GM10266 (cell line): ENCODE measurements around the gene CYP2J2.
"Not testable (repeated sequence)": the region's sequence is repeated elsewhere in the genome, so short reads cannot be mapped to it uniquely, and the experiment has no call there.

ENCODE experiments used
- DNase-seq: peaks from one replicate; pipeline ENCODE4 v3.0.0; 2012; ENCODE audit errors: extremely low spot score
- TF ChIP-seq, protein P1 (sequence below): IDR thresholded peaks from 2 replicates; pipeline ENCODE4 v1.5.1; 2012; ENCODE audit warnings: mild to moderate bottlenecking, low read depth; ENCODE audit not compliant: control insufficient read depth, insufficient read depth; ENCODE audit errors: missing control alignments

The CYP2J2 gene

DNA sequence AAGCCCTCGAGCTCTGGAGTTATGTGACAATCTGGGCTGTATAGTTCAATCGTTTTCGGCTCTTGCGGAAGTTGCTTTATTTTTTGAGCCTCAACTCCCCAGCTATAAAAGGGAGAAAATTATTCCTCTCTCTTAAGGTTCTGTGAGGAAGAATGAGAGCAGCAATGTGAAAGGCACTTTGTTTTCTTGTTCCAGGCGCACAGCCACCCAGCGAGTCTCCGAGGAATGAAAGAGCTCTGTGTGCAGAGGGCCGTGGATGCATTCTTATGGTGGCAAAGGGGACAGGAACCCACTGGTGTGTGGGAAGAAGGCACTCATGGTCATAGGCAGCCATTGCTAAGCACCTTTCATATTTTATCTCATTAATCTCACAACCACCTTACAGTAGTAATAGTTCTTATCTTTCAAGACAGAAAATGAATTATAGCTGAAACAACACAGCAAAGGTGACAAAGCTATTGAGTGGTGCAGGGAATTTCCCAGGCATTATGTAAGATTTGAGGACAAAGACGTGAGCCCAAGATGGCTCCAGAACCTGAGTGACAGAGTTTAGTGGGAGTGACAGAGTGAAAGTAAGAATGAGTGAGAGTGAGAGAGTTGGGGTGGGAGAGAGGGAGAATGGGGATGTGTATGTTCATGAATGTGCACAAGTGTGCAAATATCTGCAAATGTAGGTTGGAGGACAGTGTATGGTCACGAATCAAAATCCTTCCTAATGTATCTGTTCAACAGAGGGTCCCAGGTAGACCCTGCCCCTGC is 9.4 kb downstream of the CYP2J2 start:
- TF ChIP-seq, protein P1, sequence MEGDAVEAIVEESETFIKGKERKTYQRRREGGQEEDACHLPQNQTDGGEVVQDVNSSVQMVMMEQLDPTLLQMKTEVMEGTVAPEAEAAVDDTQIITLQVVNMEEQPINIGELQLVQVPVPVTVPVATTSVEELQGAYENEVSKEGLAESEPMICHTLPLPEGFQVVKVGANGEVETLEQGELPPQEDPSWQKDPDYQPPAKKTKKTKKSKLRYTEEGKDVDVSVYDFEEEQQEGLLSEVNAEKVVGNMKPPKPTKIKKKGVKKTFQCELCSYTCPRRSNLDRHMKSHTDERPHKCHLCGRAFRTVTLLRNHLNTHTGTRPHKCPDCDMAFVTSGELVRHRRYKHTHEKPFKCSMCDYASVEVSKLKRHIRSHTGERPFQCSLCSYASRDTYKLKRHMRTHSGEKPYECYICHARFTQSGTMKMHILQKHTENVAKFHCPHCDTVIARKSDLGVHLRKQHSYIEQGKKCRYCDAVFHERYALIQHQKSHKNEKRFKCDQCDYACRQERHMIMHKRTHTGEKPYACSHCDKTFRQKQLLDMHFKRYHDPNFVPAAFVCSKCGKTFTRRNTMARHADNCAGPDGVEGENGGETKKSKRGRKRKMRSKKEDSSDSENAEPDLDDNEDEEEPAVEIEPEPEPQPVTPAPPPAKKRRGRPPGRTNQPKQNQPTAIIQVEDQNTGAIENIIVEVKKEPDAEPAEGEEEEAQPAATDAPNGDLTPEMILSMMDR = no peak
- DNase-seq = no peak

DNA sequence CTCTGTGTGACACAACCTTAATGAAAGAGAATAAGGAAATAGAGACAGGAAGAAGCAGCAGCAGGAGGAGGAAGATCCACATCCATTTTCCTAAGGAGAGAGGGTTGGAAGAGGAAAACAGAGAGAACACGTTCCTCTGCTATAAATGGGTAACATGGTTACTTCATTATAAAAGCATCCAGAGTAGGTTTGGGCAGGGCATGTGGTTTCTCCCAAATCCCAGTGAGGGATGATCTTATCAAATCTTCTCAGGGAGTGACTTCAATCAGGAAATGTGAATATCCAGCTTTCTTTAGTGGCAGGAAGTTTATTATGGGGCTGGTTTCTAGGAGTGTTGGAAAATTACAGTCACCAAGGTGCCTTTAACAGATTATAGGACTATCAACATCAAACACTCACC is 11.1 kb downstream of the CYP2J2 start:
- DNase-seq = no peak
- TF ChIP-seq, protein P1 = no peak

DNA sequence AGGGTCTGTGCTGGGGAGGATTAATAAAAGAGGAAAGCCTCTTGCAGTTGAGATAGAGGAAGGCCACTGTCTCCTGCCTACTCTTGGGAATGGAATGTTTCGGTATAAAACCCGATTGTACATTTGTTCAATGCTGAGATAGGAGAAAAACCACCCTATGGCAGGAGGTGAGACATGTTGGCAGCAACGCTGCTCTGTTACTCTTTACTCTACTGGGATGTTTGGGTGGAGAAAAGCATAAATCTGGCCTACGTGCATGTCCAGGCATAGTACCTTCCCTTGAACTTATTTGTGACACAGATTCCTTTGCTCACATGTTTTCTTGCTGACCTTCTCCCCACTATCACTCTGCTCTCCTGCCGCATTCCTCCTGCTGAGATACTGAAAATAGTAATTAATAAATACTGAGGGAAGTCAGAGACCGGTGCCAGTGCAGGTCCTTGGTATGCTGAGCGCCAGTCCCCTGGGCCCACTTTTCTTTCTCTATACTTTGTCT is 11.7 kb downstream of the CYP2J2 start:
- not testable (repeated sequence) for DNase-seq

DNA sequence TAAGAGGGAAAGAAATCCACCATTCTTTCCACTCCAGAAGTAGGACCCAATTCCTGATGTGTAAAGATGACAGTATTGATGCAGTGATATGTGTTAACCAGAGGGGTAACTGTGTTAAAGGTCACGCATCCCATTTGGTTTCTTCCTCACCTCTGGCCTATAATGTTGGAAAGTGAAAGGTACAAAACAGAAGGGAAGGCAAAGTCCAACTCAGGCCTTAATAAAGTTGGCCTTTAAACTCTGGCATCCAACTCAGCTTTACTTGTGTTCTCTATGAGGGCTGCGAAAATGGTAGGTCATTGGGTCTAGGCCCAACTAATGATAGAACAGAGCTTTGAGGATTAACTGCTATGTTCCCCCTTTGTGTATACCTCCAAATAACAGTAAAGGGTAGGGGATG is 17.9 kb downstream of the CYP2J2 start:
- TF ChIP-seq, protein P1 = no peak

DNA sequence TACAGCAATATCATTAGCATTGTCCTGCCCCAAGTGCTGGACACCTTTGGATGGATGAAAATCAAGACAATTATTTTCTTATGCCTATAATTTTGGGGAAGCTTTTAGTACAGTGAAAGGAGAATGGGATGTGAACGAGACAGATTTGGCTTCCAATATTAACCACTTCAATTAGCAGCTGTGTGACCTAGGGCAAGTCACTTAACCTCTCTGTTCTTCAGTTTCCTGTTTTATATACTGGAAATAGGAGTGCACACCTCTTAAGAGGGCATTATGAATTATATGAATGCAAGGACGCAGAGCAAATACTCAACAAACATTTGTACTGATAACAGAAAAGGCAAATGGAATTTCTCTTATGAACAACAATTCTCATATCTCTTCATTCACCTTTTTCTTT is 18.5 kb downstream of the CYP2J2 start:
- DNase-seq = no peak
- TF ChIP-seq, protein P1 = no peak

More for the DNA sequence above, 17.9 kb downstream of the CYP2J2 start:
- DNase-seq = no peak

DNA sequence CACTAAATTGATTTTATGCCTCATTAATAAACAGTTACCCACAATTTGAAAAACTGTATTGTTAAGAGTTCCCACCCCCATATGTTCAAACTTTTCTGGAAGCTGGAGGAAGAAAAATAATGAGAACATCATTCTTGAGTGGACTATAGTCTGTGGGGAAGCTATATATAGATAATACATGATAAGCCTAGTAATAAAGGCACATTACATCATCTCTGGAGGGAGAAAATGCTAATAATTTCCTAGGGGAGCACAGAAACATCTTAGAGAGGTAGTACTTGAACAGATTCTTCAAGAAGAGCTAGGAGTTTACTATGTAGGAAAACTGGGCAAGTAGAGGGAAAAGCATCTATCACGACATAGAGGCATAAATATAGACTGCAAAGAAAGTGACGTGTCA is 19.6 kb downstream of the CYP2J2 start:
- TF ChIP-seq, protein P1 = no peak
- DNase-seq = no peak

DNA sequence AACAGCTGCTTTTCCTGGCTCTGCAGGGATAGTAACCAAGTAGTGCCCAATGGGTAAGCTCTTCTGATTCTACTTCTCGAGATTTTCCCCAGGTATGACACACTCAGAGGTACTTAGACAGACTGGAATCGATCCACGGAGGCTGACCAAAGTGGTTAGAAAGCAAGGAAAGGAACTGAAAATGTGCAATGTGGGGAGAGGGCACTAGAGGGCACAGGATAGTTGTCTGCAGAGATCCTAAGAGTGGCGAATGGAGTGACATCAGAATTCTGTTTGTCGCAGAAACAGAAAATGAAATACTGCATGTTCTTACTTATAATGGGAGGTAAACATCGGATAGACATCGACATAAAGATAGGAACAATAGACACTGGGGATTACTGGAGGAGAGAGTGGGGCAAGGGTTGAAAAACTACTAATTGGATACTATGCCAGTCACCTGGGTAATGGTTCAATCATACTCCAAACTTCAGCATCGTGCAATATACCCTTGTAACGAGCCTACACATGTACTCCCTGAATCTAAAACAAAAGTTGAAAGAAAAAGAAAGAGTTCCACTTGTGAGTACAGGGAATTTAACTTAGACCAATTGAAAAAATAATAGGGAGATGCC is 23.3 kb downstream of the CYP2J2 start:
- DNase-seq = no peak
- TF ChIP-seq, protein P1 = peak; percentile 37
